HK-2 (cell line): Measurements from ENCODE around the gene PTDSS2.

Experiments
- DNase-seq: peaks from one replicate; pipeline ENCODE4 v3.0.0-alpha.2; 2018; ENCODE audit not compliant: unreplicated experiment

PTDSS2 gene

GRCh38 chr11:530960-531831 is 81.1 kb downstream of the PTDSS2 start:
- DNase-seq, result no peak

- DNase-seq, result no peak
Measured at GRCh38 chr11:531919-532526, 81.9 kb downstream of the PTDSS2 start.

- DNase-seq, result no peak
Measured at GRCh38 chr11:532527-532985, 82.5 kb downstream of the PTDSS2 start.

- DNase-seq, result no peak
Measured at GRCh38 chr11:532986-533585, 83.0 kb downstream of the PTDSS2 start.

- no peak for DNase-seq
Measured at GRCh38 chr11:533586-534395, 83.7 kb downstream of the PTDSS2 start.

- DNase-seq, result no peak
Measured at GRCh38 chr11:534396-535209, 84.5 kb downstream of the PTDSS2 start.

- DNase-seq, result no peak
Measured at GRCh38 chr11:535210-535518, 85.1 kb downstream of the PTDSS2 start.

GRCh38 chr11:535519-536454 is 85.7 kb downstream of the PTDSS2 start, which contains the start of gene HRAS:
Gene HRAS (minus strand): TSS chr11:535576.
- DNase-seq, result peak; percentile 92

- peak; percentile 79 for DNase-seq
Measured at GRCh38 chr11:536841-537621, 87.0 kb downstream of the PTDSS2 start, which contains the start of gene LRRC56. Gene LRRC56 (plus strand): TSS chr11:537527. CDS start chr11:540685, 3,158 bp downstream.

GRCh38 chr11:537622-538430 is 87.7 kb downstream of the PTDSS2 start:
- DNase-seq, result no peak

GRCh38 chr11:538431-539051 is 88.5 kb downstream of the PTDSS2 start:
- DNase-seq, result no peak

GRCh38 chr11:539971-540481 is 89.9 kb downstream of the PTDSS2 start:
- no peak for DNase-seq
